ENCODE measurements around the gene MRPL50.

MRPL50 gene

DNA sequence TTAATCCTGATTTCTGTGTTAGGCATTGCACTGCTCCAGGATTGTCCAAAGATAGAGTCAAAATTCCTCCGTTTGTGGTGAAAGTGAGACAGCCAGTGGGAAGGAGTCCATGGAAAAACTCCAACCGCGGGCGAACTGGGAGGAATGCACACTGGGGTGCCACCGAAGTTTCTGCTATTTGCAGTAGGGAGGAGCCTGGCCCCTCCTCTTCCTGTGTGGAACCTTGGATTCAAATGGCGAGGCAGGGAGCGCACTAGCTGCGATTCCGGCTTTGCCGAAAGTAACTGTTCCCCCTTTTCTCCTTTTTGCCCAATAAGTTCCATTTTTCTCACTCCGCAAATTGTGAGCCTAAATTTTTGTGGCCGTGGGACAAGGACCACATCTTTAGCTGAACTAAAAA, 22.9 kb downstream of the MRPL50 start:
- DNase-seq (ENCODE audit: low read depth) = no peak

DNA sequence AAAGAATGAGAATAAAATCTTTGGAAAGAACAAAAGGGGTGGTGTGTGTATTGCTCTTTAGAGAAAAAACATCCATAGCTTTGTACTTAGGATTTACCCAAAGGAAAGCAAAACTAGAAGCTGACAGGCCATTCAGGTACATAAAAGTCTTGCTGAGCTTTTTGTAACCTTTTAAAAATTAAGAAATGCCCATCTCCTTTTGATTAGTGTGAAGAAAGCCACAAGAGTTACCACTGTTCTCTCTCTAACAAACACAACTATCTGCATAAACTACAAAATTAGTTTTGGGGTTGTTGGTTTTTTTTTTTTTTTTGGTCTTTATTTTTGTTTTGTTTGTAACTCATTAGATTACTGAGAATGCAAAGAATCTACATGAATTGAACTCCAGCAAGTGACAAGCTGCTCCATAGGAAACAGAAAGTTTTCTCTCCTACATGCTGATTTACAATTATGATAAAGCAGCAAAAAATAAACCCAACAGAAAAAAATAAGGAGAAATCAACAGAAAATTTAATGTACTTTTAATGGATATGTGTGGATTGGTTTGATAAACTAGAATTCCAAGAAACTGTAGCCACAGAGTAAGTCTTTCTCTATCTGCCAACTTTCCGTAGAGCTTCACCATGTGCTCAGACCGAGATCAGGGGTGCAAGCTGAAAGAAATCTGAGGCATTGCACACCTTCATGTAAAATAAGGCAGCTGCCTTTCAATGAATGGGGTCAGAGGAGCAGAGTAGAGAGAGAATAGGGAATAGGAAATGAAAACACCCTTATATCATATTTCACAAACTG, 25.9 kb downstream of the MRPL50 start:
- DNase-seq (ENCODE audit: low read depth) = no peak

DNA sequence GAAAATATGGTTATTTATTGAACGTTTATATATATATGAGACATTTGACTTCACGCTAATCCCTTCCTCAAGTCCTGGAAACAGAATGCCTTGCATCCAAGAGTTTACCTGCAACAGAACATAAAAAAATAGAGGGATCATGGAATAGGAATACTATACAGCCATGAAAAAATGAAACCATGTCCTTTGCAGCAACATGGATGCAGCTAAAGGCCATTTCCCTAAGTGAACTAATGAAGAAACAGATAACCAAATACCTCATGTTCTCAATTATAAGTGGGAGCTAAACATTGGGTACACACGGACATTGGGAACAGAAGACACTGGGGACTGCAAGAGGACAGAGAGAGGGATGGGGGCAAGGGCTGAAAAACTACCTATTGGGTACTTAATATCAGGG, 26.6 kb downstream of the MRPL50 start:
- DNase-seq (ENCODE audit: low read depth) = no peak

DNA sequence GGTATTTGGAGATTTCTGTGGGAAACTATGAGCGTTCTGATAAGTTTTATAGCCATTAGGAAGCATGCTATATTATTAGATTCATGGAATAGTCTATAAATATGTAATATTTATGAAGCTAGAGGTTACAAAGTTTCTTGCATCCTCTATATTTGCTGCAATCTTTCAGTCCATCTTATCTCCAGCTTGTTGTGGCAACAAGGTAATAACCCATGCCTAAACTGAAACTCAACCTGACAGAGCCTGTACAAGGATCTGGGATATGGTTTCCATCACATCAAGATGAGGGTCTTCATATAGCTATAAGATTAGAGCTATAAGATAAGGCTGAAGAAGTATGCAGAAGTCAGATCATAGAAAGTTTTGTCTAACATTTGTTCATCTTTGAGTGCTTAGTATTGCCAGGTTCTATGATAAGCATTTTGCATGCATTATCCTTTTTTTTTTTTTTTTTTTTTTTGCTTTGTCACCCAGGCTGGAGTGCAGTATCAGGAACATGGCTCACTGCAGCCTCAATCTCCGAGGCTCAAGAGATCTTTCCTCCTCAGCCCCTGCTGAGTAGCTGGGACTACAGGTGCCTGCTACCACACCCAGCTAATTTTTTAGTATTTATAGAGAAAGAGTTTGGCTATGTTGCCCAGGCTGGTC, 28.4 kb downstream of the MRPL50 start:
- no peak for DNase-seq (ENCODE audit: low read depth)

DNA sequence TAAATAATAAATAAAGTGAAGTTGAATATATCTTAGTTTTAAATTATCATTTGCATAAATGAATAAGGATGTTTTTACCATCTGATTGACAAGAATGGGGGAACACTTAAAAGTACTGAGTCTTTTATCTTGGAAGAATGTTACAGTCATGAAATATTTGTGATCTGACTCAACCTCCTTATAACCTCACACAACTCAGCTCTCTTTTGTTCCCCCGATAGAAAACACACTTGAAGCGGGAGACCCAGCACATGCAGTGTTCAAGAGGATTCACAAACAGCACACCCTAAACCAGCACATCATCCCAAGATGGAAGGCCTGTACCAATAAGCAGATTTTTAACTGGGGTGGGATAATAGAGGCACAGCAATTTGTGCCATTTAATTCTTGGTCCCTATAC, 29.1 kb downstream of the MRPL50 start:
- DNase-seq (ENCODE audit: low read depth) = no peak

DNA sequence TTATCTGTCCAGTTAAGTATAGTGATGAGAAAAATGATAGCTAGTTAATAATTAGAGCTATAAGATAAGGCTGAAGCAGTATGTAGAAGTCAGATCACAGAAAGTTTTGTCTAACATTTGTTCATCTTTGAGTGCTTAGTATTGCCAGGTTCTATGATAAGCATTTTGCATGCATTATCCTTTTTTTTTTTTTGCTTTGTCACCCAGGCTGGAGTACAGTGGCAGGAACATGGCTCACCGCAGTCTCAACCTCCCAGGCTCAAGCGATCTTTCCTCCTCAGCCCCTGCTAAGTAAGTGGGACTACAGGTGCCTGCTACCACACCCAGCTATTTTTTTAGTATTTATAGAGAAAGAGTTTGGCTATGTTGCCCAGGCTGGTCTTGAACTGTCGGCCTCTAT, 31.1 kb downstream of the MRPL50 start:
- no peak for DNase-seq (ENCODE audit: low read depth)

DNA sequence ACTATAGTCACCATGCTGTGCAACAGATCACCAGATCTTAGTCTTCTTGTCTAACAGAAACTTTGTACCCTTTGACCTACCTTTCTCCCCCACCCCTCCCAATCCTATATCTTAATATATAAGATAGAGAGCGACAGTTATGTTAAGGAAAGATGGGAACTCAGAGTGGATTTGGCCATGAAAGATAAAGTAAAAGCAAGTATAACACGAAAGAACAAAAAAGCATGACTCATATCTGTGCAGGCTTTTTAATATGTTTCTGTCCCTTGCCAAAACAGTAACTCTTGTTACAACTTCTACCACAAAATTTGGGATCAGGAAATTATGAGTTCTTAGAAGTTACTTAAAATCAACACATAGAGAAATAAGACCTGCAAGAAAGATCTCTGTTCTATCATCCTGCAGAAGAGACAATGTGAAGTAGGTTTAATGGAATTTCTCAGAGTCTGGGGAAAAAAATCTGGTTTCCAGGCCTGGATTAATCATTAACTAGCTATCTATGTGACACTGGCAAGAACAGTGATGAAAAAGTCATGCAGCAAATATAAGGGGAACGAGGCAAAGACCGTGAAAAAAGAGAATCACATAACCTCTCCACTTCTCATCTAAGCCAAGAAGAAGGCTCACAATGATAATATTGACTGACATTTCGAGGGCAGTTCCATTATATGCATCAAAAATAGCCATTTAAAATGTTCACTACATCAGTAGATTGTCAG, 32.2 kb downstream of the MRPL50 start:
- no peak for DNase-seq (ENCODE audit: low read depth)

DNA sequence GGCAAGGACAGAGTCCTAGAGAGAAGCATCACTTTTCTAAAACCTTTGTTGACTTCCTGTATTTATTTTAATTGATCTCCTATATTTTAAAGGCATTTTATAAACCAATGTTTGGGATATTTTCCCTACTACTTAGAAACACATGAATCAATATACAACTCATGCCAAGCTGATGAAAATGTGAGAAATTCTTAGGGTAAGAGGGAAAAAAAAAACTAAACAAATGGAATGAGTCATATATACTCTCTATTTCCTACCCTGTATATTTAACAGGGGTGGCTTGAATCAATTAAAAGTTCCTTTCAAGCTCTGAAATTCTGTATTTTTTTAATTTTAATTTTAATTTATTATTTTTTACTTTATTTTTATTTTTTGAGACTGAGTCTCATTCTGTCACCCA, 33.2 kb downstream of the MRPL50 start:
- DNase-seq (ENCODE audit: low read depth) = no peak

DNA sequence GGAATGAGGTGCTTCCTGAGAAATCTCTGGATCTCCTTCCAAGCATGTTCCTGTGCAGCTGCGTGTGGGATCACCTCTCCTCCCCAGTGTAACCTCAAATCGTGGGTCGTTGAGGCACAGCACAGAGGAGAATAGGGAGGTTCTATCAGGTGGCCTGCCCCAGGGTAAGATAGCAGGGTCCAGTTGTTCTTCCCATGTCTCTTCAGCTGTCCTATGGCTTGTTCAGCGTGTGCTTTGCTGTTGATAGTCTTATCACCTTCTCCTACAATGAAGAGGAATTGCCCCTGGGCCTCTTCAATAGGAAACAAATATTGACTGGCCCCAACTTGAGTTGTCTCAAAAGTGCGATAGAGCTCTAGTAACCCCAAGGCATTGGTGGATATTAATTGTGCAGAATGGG, 36.0 kb downstream of the MRPL50 start:
- no peak for DNase-seq (ENCODE audit: low read depth)

DNA sequence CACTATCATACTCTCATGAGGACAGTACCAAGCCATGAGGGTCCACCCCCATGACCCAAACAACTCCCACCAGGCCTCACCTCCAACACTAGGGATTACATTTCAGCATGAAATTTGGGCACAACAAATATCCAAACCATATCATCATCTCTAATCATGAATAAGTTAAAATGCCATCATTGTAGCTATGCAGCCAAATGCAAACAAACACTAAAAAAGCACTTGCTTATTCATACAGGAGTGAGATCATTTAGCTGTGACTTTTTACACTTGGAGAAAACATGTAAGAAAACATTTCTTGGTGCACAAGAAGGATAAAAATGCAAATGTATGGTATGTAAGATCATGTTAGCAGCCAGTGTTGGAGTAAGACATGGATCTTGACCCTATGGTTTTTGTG, 37.8 kb downstream of the MRPL50 start:
- DNase-seq (ENCODE audit: low read depth) = no peak

DNA sequence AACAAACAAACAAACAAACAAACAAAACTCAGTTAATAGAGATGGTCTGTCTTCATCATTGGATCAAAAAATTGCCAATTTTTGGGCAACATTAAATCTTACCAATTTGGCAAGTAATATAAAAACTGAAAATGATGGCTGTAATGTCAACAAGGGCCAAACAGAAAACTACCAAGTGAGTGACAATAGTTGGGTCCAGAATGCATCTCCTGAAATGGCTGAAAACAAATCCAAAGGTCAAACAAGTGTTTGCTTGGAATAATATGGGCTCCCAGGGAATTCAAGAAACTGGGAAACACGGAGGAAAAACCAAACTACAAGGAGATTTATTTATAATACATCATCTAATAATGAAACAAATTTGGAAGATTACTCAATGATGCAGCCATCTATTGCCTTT, 38.7 kb downstream of the MRPL50 start:
- no peak for DNase-seq (ENCODE audit: low read depth)

DNA sequence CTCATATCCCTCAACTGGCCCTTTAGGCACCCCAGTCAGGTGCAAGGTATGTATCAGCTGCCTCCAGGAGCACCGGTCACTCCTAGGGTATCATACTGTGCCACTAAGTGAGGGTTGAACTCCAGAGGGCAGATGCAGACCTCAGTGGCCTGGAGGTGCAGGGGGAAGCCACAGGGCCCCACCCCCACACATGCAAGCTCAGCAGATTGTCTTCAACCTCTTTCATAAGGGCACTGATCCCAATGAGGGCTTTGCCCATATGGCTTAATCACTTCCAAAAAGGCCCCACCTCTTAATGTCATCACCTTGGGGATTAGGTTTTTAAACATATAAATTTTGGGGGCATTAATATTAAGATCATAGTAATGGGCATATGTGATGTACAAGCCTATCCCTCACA, 41.8 kb downstream of the MRPL50 start:
- no peak for DNase-seq (ENCODE audit: low read depth)

DNA sequence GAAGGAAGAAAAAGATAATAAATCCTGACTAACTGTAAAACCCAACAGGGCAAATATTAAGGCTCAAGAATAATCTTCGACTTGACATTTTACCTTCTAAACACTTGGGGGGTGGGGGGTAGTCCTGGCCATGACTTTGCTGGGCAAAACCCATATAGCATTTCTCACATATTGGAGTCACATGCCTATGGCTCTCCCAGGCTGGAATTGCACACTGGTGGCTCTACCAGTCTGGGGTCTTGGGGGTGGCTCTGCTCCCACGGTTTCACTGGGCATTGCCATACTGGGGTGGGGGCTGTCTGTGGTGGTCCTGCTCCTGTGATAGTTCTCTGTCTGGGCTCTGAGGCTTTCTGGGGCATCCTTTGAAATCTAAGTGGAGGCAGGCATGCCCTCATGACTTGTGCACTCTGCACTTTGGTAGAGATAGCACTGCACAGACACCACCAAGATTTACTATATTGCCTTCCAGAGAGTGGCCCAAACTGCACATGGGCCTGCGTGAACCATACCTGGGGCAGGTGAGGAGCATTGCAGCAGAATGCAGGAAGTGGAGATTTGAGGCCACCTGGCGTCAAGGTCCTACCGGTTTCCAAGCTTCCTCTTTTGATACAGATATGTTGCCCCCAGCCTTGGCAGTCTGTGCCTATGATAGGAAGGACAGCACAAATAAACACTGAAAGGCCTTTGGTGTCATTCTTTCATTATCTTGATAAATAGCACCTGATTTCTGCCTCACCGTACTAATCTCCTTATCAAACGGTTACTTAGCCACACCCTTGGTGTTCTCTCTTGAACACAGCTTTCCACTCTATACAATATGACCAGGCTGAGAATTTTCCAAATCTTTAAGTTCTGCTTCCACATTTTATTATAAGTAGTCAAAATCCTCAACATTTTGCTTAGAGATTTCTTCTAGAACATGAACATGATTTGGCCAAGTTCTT, 43.4 kb downstream of the MRPL50 start:
- DNase-seq (ENCODE audit: low read depth) = no peak

DNA sequence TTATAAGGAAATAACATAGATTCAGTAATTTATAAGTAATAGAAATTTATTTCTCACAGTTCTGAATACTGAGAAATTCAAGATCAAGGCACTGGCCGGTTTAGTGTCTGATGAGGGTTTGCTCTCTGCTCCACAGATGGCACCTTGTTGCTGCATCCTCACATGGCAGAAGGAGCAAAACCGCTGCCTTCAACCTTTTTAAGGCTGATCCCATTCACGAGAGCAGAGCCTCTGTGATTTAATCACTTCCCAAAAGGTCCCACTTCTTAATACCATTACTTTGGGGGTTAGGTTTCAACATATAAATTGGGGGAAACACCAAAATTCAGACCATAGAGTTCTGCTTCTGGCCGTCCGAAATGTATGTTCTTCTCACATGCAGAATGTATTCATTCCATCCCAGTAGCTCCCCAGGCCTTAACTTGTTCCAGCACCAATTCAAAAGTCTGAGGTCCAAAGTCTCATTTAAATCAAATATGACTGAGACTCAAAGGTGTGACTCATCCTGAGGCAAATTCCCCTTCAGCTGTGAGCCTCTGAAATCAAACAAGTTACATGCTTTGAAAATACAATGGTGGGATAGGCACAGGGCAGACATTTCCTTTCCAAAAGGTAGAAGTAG, 44.2 kb downstream of the MRPL50 start:
- DNase-seq (ENCODE audit: low read depth) = no peak

DNA sequence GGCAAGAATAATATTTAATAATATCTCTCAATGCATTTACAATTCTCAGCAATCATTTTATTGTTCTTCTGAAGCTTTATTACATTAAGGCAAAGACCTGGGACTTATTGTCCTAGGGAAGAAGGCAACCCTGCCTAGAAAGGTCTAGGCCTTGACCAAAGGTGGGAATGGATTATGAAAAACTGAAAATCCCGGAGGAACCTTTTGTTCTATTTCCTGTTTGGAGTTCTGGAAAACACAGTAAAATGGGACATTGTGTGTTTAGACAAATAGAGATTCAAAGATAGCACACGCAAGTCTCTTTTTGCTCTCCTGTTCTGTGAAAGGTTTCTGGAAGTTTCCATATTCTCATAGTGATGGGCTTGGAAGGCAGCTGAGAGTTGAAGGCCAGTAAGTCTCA, 44.7 kb downstream of the MRPL50 start:
- DNase-seq (ENCODE audit: low read depth) = no peak

DNA sequence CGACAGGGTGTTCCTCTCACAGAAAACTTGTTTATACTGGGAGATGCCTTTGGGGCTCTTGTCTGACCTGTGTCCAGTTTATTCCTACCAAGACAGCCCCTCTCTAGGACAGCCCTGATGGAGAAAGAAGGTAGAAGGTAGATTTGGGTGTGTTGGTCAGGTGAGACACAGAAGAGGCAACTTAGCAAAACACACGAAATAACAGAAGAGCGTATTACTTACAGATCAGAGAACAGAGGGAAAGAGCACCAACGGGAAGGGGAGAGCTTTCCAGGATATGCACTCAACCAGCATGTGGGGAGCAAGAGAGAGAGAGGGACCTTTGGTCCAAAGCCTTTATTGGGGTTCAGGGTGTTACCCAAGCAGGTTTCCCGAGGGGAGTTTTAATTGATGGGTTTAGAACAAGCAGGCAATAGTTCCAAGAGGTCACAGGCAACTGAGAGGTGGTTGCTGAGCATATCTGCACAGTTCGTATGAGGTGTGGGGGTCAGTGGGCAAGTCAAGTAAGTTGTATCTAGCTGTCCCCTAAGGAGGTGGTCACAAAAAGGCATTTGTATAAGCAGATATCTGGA, 45.4 kb downstream of the MRPL50 start:
- DNase-seq (ENCODE audit: low read depth) = no peak

DNA sequence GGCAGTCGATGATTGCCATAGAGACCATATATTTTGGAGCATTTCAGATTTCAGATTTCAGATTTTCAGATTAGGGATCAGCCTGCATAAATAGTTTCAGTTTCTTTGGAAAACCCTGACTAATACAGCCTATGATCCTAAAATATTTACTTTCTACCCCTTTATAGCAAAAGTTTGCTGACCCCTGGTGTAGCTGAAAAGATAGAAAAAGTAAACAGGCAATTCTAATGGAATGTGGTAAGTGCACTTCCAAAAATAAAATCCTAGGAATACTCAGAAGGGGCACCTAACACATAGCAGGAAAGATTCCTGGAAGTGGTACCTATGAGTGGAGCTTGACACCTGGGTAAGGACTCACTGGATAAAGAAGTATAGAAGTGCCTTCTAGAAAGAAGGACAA, 48.1 kb downstream of the MRPL50 start:
- no peak for DNase-seq (ENCODE audit: low read depth)

DNA sequence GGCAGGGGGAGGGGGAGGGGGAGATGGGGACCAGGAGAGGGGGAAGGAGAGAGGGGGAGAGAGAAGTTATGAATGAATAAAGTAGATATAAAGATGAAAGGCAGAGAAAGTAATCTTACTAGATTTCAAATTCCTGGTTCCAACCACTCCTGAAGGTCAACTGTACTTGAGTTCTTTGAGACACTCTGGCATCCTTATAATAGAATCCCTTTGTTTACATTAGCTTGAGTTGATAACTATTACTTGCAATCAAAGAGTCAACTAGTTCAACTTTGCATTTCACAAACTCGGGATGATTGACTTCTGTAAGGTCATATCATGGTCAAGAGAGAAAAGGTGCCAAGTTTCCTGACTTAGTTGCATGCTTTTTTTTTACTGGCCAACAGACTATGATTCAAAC, 55.8 kb downstream of the MRPL50 start:
- no peak for DNase-seq (ENCODE audit: low read depth)

DNA sequence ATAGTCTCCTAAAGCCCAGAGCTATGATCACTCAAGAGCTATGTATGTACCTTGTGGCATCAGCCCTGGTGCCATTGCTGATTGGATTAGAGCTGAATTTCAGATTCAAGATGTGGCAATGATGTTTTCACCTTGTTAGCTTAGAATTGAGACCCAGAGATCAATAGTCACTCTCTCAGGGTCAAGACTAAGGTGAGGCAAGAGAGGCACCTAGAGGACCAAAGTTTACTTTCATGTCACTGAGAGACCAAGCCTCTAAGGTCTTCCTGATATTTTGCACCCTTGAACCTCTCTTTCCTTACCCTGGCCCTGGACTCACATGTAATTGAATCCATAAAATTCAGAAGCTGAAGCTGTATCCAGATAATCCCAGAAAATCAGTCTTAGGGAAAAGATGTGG, 56.5 kb downstream of the MRPL50 start:
- DNase-seq (ENCODE audit: low read depth) = no peak
